Measurements from ENCODE around the gene ZNF497.

ZNF497 gene

GRCh38 chr19:58351558-58351878 is 11.0 kb downstream of the ZNF497 start:
- no peak for TF ChIP-seq SNAI2 (CRISPR knock-in tag; IDR thresholded peaks at IDR 0.05)
- TF ChIP-seq PPARA (CRISPR knock-in tag; IDR thresholded peaks at IDR 0.05; ENCODE audit: borderline replicate concordance) = no peak
- no peak for TF ChIP-seq ZNF70 (CRISPR knock-in tag; IDR thresholded peaks at IDR 0.05)
- no peak for TF ChIP-seq ZFP3 (CRISPR knock-in tag; IDR thresholded peaks at IDR 0.05)
- TF ChIP-seq ESRRG (CRISPR knock-in tag; IDR thresholded peaks at IDR 0.05) = no peak
- TF ChIP-seq, protein P1, sequence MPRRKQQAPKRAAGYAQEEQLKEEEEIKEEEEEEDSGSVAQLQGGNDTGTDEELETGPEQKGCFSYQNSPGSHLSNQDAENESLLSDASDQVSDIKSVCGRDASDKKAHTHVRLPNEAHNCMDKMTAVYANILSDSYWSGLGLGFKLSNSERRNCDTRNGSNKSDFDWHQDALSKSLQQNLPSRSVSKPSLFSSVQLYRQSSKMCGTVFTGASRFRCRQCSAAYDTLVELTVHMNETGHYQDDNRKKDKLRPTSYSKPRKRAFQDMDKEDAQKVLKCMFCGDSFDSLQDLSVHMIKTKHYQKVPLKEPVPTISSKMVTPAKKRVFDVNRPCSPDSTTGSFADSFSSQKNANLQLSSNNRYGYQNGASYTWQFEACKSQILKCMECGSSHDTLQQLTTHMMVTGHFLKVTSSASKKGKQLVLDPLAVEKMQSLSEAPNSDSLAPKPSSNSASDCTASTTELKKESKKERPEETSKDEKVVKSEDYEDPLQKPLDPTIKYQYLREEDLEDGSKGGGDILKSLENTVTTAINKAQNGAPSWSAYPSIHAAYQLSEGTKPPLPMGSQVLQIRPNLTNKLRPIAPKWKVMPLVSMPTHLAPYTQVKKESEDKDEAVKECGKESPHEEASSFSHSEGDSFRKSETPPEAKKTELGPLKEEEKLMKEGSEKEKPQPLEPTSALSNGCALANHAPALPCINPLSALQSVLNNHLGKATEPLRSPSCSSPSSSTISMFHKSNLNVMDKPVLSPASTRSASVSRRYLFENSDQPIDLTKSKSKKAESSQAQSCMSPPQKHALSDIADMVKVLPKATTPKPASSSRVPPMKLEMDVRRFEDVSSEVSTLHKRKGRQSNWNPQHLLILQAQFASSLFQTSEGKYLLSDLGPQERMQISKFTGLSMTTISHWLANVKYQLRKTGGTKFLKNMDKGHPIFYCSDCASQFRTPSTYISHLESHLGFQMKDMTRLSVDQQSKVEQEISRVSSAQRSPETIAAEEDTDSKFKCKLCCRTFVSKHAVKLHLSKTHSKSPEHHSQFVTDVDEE (CRISPR knock-in tag; IDR thresholded peaks at IDR 0.05) = no peak
- TF ChIP-seq BACH2 (CRISPR knock-in tag; IDR thresholded peaks at IDR 0.05; ENCODE audit: borderline replicate concordance) = no peak
- TF ChIP-seq RARB (CRISPR knock-in tag; IDR thresholded peaks at IDR 0.05) = no peak
- no peak for TF ChIP-seq ARNTL (CRISPR knock-in tag; IDR thresholded peaks at IDR 0.05; ENCODE audit: borderline replicate concordance, low read depth)
- no peak for TF ChIP-seq CSDC2 (CRISPR knock-in tag; IDR thresholded peaks at IDR 0.05)
- TF ChIP-seq PATZ1 (CRISPR knock-in tag; IDR thresholded peaks at IDR 0.05; ENCODE audit: borderline replicate concordance) = no peak
- TF ChIP-seq, protein P2, sequence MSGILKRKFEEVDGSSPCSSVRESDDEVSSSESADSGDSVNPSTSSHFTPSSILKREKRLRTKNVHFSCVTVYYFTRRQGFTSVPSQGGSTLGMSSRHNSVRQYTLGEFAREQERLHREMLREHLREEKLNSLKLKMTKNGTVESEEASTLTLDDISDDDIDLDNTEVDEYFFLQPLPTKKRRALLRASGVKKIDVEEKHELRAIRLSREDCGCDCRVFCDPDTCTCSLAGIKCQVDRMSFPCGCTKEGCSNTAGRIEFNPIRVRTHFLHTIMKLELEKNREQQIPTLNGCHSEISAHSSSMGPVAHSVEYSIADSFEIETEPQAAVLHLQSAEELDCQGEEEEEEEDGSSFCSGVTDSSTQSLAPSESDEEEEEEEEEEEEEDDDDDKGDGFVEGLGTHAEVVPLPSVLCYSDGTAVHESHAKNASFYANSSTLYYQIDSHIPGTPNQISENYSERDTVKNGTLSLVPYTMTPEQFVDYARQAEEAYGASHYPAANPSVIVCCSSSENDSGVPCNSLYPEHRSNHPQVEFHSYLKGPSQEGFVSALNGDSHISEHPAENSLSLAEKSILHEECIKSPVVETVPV (CRISPR knock-in tag; IDR thresholded peaks at IDR 0.05) = no peak
- TF ChIP-seq ZC3H10 (CRISPR knock-in tag; IDR thresholded peaks at IDR 0.05) = no peak
- no peak for ATAC-seq

- TF ChIP-seq ZNF70 (CRISPR knock-in tag; IDR thresholded peaks at IDR 0.05) (no peak), BACH2 (CRISPR knock-in tag; IDR thresholded peaks at IDR 0.05; ENCODE audit: borderline replicate concordance) (no peak), PPARA (CRISPR knock-in tag; IDR thresholded peaks at IDR 0.05; ENCODE audit: borderline replicate concordance) (no peak), SNAI2 (CRISPR knock-in tag; IDR thresholded peaks at IDR 0.05) (no peak), POU6F1 (CRISPR knock-in tag; IDR thresholded peaks at IDR 0.05; ENCODE audit: borderline replicate concordance, low read depth) (no peak), CSDC2 (CRISPR knock-in tag; IDR thresholded peaks at IDR 0.05) (no peak), PATZ1 (CRISPR knock-in tag; IDR thresholded peaks at IDR 0.05; ENCODE audit: borderline replicate concordance) (no peak), ARNTL (CRISPR knock-in tag; IDR thresholded peaks at IDR 0.05; ENCODE audit: borderline replicate concordance, low read depth) (no peak), ZFP3 (CRISPR knock-in tag; IDR thresholded peaks at IDR 0.05) (no peak)
- TF ChIP-seq, protein P1 (CRISPR knock-in tag; IDR thresholded peaks at IDR 0.05) = no peak
- ATAC-seq = no peak
Observed at GRCh38 chr19:58350871-58351557, 11.5 kb downstream of the ZNF497 start.

All from SK-N-SH treated with all-trans-retinoic acid at 6 μM for 48 hours (cell line).